Endothelial cell of umbilical vein (primary cell): Measurements from ENCODE around the gene KRTAP10-9.

Source experiments
- POLR2A ChIP-seq: IDR thresholded peaks from 2 replicates; pipeline ENCODE4 v1.6.1; 2012; ENCODE audit warnings: low read depth, mild to moderate bottlenecking, control low read depth, low read length
- POLR2AphosphoS5 ChIP-seq: IDR thresholded peaks from 2 replicates; pipeline ENCODE4 v1.6.1; 2012; ENCODE audit warnings: low read depth, mild to moderate bottlenecking, control low read depth, low read length, moderate library complexity; ENCODE audit not compliant: insufficient read depth
- TF ChIP-seq, protein P1 (sequence below), 2 donors: IDR thresholded peaks; 1 replicate in 1 of 2; 2 replicates in 1 of 2; pipeline ENCODE4 v1.5.1; 2011; ENCODE audit warnings: low read length in 2 of 2, mild to moderate bottlenecking in 2 of 2, moderate library complexity in 2 of 2, control low read depth in 1 of 2, inconsistent platforms in 1 of 2, low read depth in 1 of 2; ENCODE audit not compliant: insufficient read depth in 1 of 2; ENCODE audit errors: extremely low read depth in 1 of 2

DNA sequence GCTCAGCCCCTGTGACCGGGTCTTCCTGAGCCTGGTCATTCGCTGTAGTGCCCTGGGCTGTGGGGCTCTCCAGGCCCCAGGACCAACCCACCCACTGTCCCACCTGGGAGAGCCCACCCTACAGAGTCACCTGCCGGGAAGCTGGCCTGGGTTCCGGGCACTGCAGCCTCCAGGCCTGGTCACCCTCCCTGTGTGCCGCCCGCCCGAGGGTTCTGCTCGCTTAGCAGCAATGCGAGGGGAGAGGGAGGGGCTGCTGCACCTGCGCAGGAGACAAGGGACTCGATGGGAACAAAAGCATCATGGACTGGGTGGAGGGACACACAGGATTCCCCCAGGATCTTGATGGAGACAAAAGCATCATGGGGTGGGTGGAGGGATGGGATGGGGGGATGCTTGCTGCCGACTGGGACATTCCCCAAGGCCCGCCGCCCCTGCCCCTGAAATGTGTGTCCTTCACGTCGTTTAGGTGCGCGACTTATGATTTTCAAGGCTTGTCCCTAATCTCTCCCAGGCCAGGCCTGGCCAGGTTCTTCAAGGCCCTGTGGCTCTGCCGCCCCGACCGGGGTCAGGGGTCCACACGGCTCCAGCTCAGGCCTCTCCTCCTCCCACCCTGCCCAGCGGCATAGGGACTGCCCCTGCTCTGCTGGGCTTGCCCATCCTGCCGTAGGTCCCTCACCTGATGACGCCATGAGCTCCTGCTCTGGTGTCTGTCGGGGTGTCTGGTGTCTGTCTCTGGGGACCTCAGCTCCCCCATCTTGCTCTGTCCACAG lies 13.3 kb upstream of the KRTAP10-9 start:
- TF ChIP-seq, protein P1, sequence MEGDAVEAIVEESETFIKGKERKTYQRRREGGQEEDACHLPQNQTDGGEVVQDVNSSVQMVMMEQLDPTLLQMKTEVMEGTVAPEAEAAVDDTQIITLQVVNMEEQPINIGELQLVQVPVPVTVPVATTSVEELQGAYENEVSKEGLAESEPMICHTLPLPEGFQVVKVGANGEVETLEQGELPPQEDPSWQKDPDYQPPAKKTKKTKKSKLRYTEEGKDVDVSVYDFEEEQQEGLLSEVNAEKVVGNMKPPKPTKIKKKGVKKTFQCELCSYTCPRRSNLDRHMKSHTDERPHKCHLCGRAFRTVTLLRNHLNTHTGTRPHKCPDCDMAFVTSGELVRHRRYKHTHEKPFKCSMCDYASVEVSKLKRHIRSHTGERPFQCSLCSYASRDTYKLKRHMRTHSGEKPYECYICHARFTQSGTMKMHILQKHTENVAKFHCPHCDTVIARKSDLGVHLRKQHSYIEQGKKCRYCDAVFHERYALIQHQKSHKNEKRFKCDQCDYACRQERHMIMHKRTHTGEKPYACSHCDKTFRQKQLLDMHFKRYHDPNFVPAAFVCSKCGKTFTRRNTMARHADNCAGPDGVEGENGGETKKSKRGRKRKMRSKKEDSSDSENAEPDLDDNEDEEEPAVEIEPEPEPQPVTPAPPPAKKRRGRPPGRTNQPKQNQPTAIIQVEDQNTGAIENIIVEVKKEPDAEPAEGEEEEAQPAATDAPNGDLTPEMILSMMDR (IDR thresholded peaks at IDR 0.05; ENCODE audit: extremely low read depth in 1 of 2, insufficient read depth in 1 of 2, low read depth in 1 of 2, low read length in 2 of 2): no peak
- no peak for TF ChIP-seq POLR2A
- no peak for TF ChIP-seq POLR2AphosphoS5
